Measurements from ENCODE around the gene EPM2A. TPM values are rescaled to one million over a fixed set of nuclear protein-coding genes. Genes with fewer than 3 reads are reported as not detected.
"Not testable (repeated sequence)": the region's sequence is repeated elsewhere in the genome, so short reads cannot be mapped to it uniquely, and the experiment has no call there.

The EPM2A gene
- total RNA-seq, 1 donor from 2014 or later: 9.6 TPM

DNA sequence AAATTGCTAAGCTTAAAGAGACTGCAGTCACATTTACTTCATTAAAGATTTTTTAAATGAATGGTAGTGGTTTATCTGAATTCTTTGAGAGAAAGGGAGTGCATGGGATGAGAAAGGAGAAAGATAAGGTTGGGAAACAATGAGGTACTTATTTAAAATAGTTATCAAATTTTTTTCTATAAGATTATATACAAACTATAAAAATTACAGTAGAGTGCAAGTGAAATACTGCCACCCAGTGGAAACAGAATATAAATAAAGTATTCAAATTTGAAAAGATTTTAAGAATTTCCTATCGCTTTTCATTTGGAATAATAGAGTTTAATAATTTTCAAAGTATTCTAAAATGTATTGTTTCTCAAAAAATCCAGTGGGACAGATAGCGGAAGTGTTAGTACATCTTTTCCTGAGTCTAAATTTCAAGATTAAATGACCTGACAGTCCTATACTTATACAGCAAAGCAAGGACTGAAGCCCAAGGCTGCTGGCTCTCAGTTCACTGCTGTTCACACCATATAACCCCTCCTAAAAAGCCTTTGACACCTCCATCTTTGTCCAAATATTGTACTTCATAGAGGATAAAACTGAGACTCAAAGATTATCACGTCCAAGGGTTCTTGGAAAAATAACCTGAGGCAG lies 31.1 kb downstream of the EPM2A start:
- Mint-ChIP-seq H3K4me1 (no peaks in the 10 kb centered on the region), H3K9me3 (peaks cover 7% of the 10 kb centered on the region), H3K36me3 (peaks cover 6% of the 10 kb centered on the region), H3K27me3 (ENCODE audit: insufficient read depth, low read depth) (no peaks in the 10 kb centered on the region), H3K27ac (no peak overlapping the region), H3K4me3 (no peak overlapping the region)
- DNase-seq (ENCODE audit: low spot score): no peak
- no peak overlapping the region for H2AFZ ChIP-seq (replicated peaks)
- H3K4me2 ChIP-seq: no peak overlapping the region
- no peaks in the 10 kb centered on the region for H3F3A ChIP-seq (ENCODE audit: low read depth)
- H3K79me2 ChIP-seq (ENCODE audit: low read depth): no peaks in the 10 kb centered on the region
- H3K9ac ChIP-seq: no peak overlapping the region
- H3K4me3 ChIP-seq: no peak overlapping the region
- TF ChIP-seq EZH2phosphoT487 (IDR thresholded peaks at IDR 0.05): no peak
- TF ChIP-seq EZH2 (IDR thresholded peaks at IDR 0.05): no peak
- TF ChIP-seq, protein P1, sequence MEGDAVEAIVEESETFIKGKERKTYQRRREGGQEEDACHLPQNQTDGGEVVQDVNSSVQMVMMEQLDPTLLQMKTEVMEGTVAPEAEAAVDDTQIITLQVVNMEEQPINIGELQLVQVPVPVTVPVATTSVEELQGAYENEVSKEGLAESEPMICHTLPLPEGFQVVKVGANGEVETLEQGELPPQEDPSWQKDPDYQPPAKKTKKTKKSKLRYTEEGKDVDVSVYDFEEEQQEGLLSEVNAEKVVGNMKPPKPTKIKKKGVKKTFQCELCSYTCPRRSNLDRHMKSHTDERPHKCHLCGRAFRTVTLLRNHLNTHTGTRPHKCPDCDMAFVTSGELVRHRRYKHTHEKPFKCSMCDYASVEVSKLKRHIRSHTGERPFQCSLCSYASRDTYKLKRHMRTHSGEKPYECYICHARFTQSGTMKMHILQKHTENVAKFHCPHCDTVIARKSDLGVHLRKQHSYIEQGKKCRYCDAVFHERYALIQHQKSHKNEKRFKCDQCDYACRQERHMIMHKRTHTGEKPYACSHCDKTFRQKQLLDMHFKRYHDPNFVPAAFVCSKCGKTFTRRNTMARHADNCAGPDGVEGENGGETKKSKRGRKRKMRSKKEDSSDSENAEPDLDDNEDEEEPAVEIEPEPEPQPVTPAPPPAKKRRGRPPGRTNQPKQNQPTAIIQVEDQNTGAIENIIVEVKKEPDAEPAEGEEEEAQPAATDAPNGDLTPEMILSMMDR (IDR thresholded peaks at IDR 0.05): peak; percentile 65
- no peaks in the 10 kb centered on the region for H3K27me3 ChIP-seq
- no peaks in the 10 kb centered on the region for H3K36me3 ChIP-seq
- no peaks in the 10 kb centered on the region for H4K20me1 ChIP-seq (ENCODE audit: low read depth)
- H3K27ac ChIP-seq: no peak overlapping the region
- H3K9me3 ChIP-seq (ENCODE audit: low read depth): peaks cover 5% of the 10 kb centered on the region
- peaks cover 15% of the 10 kb centered on the region for H3K4me1 ChIP-seq

DNA sequence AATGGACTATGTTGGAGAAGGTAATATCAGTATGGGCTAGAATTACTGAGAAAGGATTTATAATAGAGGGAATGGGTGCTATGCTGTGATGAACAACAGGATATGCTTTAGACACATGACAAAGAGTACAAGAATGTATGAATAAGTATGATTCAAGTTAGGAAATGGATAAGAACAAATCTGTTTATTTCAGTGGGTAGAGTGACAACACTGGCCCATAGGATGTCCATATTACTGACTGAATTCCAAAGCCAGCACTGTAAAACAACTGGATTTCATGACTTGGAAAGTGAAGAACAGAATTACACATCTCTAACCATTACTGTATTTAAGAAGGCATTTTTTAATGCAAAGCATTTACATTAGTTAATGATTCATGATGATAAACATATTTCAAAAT lies 35.9 kb downstream of the EPM2A start:
- H3K36me3 ChIP-seq: no peaks in the 10 kb centered on the region
- no peak for DNase-seq (ENCODE audit: low spot score)
- H3K79me2 ChIP-seq (ENCODE audit: low read depth): no peaks in the 10 kb centered on the region
- H3K27me3 ChIP-seq: no peaks in the 10 kb centered on the region
- no peaks in the 10 kb centered on the region for H3K4me1 Mint-ChIP-seq
- no peak overlapping the region for H3K4me3 ChIP-seq
- H3K9ac ChIP-seq: no peak overlapping the region
- no peaks in the 10 kb centered on the region for H3F3A ChIP-seq (ENCODE audit: low read depth)
- no peak overlapping the region for H3K27ac Mint-ChIP-seq
- peaks cover 3% of the 10 kb centered on the region for H3K27me3 Mint-ChIP-seq (ENCODE audit: insufficient read depth, low read depth)
- no peak overlapping the region for H3K4me3 Mint-ChIP-seq
- no peak overlapping the region for H2AFZ ChIP-seq (replicated peaks)
- H3K9me3 ChIP-seq (ENCODE audit: low read depth): no peaks in the 10 kb centered on the region
- no peak overlapping the region for H3K27ac ChIP-seq
- no peaks in the 10 kb centered on the region for H4K20me1 ChIP-seq (ENCODE audit: low read depth)
- peaks cover 3% of the 10 kb centered on the region for H3K9me3 Mint-ChIP-seq
- no peak overlapping the region for H3K4me2 ChIP-seq
- H3K36me3 Mint-ChIP-seq: no peaks in the 10 kb centered on the region
- H3K4me1 ChIP-seq: no peaks in the 10 kb centered on the region
- TF ChIP-seq EZH2 (IDR thresholded peaks at IDR 0.05) (no peak), EZH2phosphoT487 (IDR thresholded peaks at IDR 0.05) (no peak)
- TF ChIP-seq, protein P1 (IDR thresholded peaks at IDR 0.05): no peak

- not testable (repeated sequence) for H4K20me1 ChIP-seq (ENCODE audit: low read depth); H3K36me3 ChIP-seq; H3K9ac ChIP-seq; H3K4me2 ChIP-seq; H3K79me2 ChIP-seq (ENCODE audit: low read depth); H3K27ac Mint-ChIP-seq; H3K9me3 ChIP-seq (ENCODE audit: low read depth); H3K9me3 Mint-ChIP-seq; H3K4me3 ChIP-seq; H3K4me3 Mint-ChIP-seq; H3K27me3 Mint-ChIP-seq (ENCODE audit: insufficient read depth, low read depth); H2AFZ ChIP-seq (replicated peaks); H3K4me1 ChIP-seq; DNase-seq (ENCODE audit: low spot score); H3K27ac ChIP-seq; H3K27me3 ChIP-seq; H3K36me3 Mint-ChIP-seq; H3F3A ChIP-seq (ENCODE audit: low read depth); H3K4me1 Mint-ChIP-seq
Observed at GRCh38 chr6:145697401-145697800, 37.9 kb downstream of the EPM2A start.

DNA sequence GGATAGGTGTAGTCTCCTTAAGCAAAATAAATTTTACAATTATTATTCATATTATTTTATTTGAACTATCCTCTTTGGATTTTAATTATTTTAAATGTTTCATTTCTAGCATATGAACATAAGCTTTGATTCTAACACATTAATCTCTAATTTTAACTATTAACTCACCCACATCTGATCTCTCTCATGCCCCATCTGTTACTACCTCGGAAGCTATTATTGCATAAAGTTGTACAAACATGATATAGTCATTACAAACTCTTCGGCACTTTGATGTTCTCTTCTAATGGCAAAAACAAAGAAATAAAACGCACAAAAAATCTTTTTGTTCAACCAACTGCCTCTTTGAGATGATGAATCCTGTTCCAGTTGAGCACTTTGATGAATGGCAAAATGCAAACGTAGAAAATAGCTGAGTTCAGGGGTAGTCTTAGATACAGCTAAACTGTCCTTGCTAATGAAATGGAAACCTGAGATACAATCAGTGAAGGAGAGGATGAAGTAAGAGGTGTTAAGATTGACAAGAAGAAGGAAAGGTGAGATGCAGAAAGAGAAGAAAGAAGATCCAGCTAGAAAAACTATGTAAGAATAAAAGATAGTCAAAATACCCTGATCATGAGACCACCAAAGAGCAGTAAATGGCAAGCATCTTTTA lies 41.1 kb downstream of the EPM2A start:
- H3K4me1 Mint-ChIP-seq: no peaks in the 10 kb centered on the region
- no peaks in the 10 kb centered on the region for H3K36me3 Mint-ChIP-seq
- H2AFZ ChIP-seq (replicated peaks): no peak overlapping the region
- no peaks in the 10 kb centered on the region for H3K79me2 ChIP-seq (ENCODE audit: low read depth)
- H3K4me3 ChIP-seq: no peak overlapping the region
- peaks cover 15% of the 10 kb centered on the region for H3K9me3 Mint-ChIP-seq
- no peak for DNase-seq (ENCODE audit: low spot score)
- H3K9ac ChIP-seq: no peak overlapping the region
- no peaks in the 10 kb centered on the region for H3F3A ChIP-seq (ENCODE audit: low read depth)
- H3K4me1 ChIP-seq: peaks cover under 1% of the 10 kb centered on the region
- H3K36me3 ChIP-seq: no peaks in the 10 kb centered on the region
- H3K27ac Mint-ChIP-seq: no peak overlapping the region
- H4K20me1 ChIP-seq (ENCODE audit: low read depth): no peaks in the 10 kb centered on the region
- H3K27me3 ChIP-seq: no peaks in the 10 kb centered on the region
- no peak overlapping the region for H3K4me3 Mint-ChIP-seq
- H3K27ac ChIP-seq: no peak overlapping the region
- H3K27me3 Mint-ChIP-seq (ENCODE audit: insufficient read depth, low read depth): peaks cover 3% of the 10 kb centered on the region
- no peak overlapping the region for H3K4me2 ChIP-seq
- no peak for TF ChIP-seq EZH2phosphoT487 (IDR thresholded peaks at IDR 0.05)
- TF ChIP-seq, protein P1 (IDR thresholded peaks at IDR 0.05): no peak
- no peak for TF ChIP-seq EZH2 (IDR thresholded peaks at IDR 0.05)
- no peaks in the 10 kb centered on the region for H3K9me3 ChIP-seq (ENCODE audit: low read depth)
